ENCODE results near the gene PKIG.

DNA sequence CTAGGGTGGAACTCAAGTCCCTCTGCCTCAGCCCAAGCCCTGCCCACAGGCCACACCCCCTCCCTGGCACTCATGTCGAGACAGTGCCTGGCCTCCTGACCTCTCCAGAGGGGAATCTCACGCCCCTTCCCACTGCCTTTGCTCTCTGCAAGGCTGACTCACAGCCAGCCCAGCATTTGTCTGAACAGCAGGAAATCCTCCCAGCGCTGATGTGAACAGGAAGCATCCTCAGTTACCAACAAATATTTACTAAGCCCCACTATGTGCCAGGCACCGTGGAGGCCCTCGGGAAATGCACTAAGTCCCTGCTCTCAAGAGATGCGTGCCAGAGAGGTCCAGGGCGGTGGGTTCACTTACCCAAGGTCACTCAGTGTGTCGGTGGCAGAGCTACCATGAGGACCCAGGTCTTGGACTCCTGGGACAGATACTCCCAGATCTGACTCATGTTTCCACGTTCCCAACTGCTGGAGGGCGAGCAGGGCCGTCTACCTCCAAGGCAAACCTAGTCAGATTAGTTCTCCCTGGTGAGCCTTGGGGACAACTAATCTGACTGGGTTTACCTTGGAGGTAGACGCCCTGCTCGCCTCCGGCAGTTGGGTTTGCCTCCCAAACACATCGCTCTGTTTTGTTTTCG lies 61.3 kb downstream of the PKIG start:
- TF ChIP-seq, protein P1, sequence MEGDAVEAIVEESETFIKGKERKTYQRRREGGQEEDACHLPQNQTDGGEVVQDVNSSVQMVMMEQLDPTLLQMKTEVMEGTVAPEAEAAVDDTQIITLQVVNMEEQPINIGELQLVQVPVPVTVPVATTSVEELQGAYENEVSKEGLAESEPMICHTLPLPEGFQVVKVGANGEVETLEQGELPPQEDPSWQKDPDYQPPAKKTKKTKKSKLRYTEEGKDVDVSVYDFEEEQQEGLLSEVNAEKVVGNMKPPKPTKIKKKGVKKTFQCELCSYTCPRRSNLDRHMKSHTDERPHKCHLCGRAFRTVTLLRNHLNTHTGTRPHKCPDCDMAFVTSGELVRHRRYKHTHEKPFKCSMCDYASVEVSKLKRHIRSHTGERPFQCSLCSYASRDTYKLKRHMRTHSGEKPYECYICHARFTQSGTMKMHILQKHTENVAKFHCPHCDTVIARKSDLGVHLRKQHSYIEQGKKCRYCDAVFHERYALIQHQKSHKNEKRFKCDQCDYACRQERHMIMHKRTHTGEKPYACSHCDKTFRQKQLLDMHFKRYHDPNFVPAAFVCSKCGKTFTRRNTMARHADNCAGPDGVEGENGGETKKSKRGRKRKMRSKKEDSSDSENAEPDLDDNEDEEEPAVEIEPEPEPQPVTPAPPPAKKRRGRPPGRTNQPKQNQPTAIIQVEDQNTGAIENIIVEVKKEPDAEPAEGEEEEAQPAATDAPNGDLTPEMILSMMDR (IDR thresholded peaks at IDR 0.05; ENCODE audit: control extremely low read depth in 1 of 3, insufficient read depth in 1 of 3, low read depth in 1 of 3, low read length in 3 of 3), result no peak
- TF ChIP-seq MAFK (IDR thresholded peaks at IDR 0.05; ENCODE audit: low read depth, low read length) (no peak), RXRA (IDR thresholded peaks at IDR 0.05; ENCODE audit: insufficient read depth, low read depth, low read length) (no peak), BRCA1 (IDR thresholded peaks at IDR 0.05; ENCODE audit: low read depth, low read length) (no peak), EP300 (IDR thresholded peaks at IDR 0.05; ENCODE audit: borderline replicate concordance in 1 of 2, low read depth in 2 of 2, low read length in 2 of 2) (no peak), TAF1 (IDR thresholded peaks at IDR 0.05; ENCODE audit: low read depth, low read length) (no peak), SP2 (IDR thresholded peaks at IDR 0.05; ENCODE audit: low read length) (no peak), RNF2 (IDR thresholded peaks at IDR 0.05; ENCODE audit: borderline replicate concordance, low read depth, low read length, missing control alignments, poor library complexity, severe bottlenecking) (no peak)
